Hepatocyte (in vitro differentiated cells): ENCODE data around the gene RHOF.

Experiments used
- CTCF ChIP-seq: fragments of 200-600 bp; sonication (generic); IDR thresholded peaks from 2 replicates; pipeline ENCODE4 v1.5.1; 2016; ENCODE audit warnings: antibody characterized with exemption, mild to moderate bottlenecking; ENCODE audit not compliant: poor library complexity
- EZH2 ChIP-seq: fragments of 200-600 bp; sonication (generic); IDR thresholded peaks from 2 replicates; pipeline ENCODE4 v1.6.1; 2016; ENCODE audit warnings: antibody characterized with exemption, mild to moderate bottlenecking, borderline replicate concordance
- EZH2phosphoT487 ChIP-seq: fragments of 200-600 bp; sonication (generic); IDR thresholded peaks from one replicate; pipeline ENCODE4 v1.6.1; 2018; ENCODE audit warnings: antibody characterized with exemption, mild to moderate bottlenecking, low read depth, moderate library complexity; ENCODE audit not compliant: unreplicated experiment, severe bottlenecking

- no peak for TF ChIP-seq CTCF
- TF ChIP-seq EZH2 = no peak
- no peak for TF ChIP-seq EZH2phosphoT487
Measured at GRCh38 chr12:121810833-121811433, 17.4 kb upstream of the RHOF start.
